T-helper 17 cell (primary cell): ENCODE measurements around the gene SNRPA. TPM values are rescaled to one million over a fixed set of nuclear protein-coding genes. Genes with fewer than 3 reads are reported as not detected.
A peak's percentile ranks its signal among the peaks of the same experiment; 100 is the strongest.
"Not testable (repeated sequence)": the region's sequence is repeated elsewhere in the genome, so short reads cannot be mapped to it uniquely, and the experiment has no call there.

Source experiments
- ATAC-seq: fragments of 150-1000 bp; cut with Tn5 transposase; 2 replicates; pipeline ENCODE4 v1.10.0; 2021; ENCODE audit warnings: mild to moderate bottlenecking, moderate library complexity
- DNase-seq, 3 donors: peaks; one replicate each; pipeline versions ENCODE4 v3.0.0 to v3.0.0-alpha.2; 2020 to 2021
- H3K9me3 ChIP-seq: one replicate; pipeline ENCODE4 v1.7.0; 2013; ENCODE audit warnings: low read length, mild to moderate bottlenecking; ENCODE audit not compliant: control insufficient read depth, poor library complexity, severe bottlenecking
- H3K27ac Mint-ChIP-seq: one replicate; pipeline ENCODE4 v1.8.0; 2022; ENCODE audit warnings: mild to moderate bottlenecking, moderate library complexity, mixed read lengths
- H3K27me3 Mint-ChIP-seq: one replicate; pipeline ENCODE4 v1.8.0; 2022; ENCODE audit warnings: mixed read lengths
- H3K36me3 Mint-ChIP-seq: one replicate; pipeline ENCODE4 v1.8.0; 2022; ENCODE audit warnings: low read depth, mixed read lengths
- H3K4me1 Mint-ChIP-seq: one replicate; pipeline ENCODE4 v1.8.0; 2022; ENCODE audit warnings: mild to moderate bottlenecking, mixed read lengths
- H3K4me3 Mint-ChIP-seq: one replicate; pipeline ENCODE4 v1.8.0; 2022; ENCODE audit warnings: mild to moderate bottlenecking, moderate library complexity, mixed read lengths
- total RNA-seq, 4 donors: library from RNA in 2 of 4; stranded (reverse) in 2 of 4; gene quantifications; one replicate each; pipeline ENCODE4 v1.2.3 and lab custom pipeline; 2022 to 2026

The SNRPA gene
- total RNA-seq, 2 donors from 2014 or later, result 67.3 to 81.8 TPM

- H3K36me3 Mint-ChIP-seq, result peaks cover 4% of the 10 kb centered on the region
- peak overlapping the region; percentile 98 for H3K27ac Mint-ChIP-seq
- H3K27me3 Mint-ChIP-seq, result no peaks in the 10 kb centered on the region
- H3K4me3 Mint-ChIP-seq, result peak overlapping the region; percentile 98
- DNase-seq (no peak), ATAC-seq (no peak)
- peaks cover 77% of the 10 kb centered on the region for H3K4me1 Mint-ChIP-seq
- H3K9me3 ChIP-seq, result no peaks in the 10 kb centered on the region
Observed at GRCh38 chr19:40807147-40808020, 56.4 kb downstream of the SNRPA start.

GRCh38 chr19:40808021-40808325, 57.0 kb downstream of the SNRPA start:
- no peak for DNase-seq
- peaks cover 4% of the 10 kb centered on the region for H3K36me3 Mint-ChIP-seq
- H3K27ac Mint-ChIP-seq, result peak overlapping the region; percentile 98
- no peak for ATAC-seq
- no peaks in the 10 kb centered on the region for H3K27me3 Mint-ChIP-seq
- H3K4me3 Mint-ChIP-seq, result peak overlapping the region; percentile 98
- peaks cover 77% of the 10 kb centered on the region for H3K4me1 Mint-ChIP-seq
- H3K9me3 ChIP-seq, result no peaks in the 10 kb centered on the region

GRCh38 chr19:40808497-40808896, 57.5 kb downstream of the SNRPA start:
- ATAC-seq, result no peak
- peak overlapping the region; percentile 19 for H3K27ac Mint-ChIP-seq
- H3K9me3 ChIP-seq, result no peaks in the 10 kb centered on the region
- no peaks in the 10 kb centered on the region for H3K27me3 Mint-ChIP-seq
- H3K36me3 Mint-ChIP-seq, result peaks cover 4% of the 10 kb centered on the region
- peak overlapping the region; percentile 49 for H3K4me3 Mint-ChIP-seq
- no peak for DNase-seq
- H3K4me1 Mint-ChIP-seq, result peaks cover 72% of the 10 kb centered on the region

GRCh38 chr19:40809358-40810086, 58.5 kb downstream of the SNRPA start:
- DNase-seq, result no peak
- Mint-ChIP-seq H3K27ac (peak overlapping the region; percentile 88), H3K4me3 (peak overlapping the region; percentile 52), H3K27me3 (no peaks in the 10 kb centered on the region), H3K4me1 (peaks cover 67% of the 10 kb centered on the region), H3K36me3 (peaks cover 4% of the 10 kb centered on the region)
- H3K9me3 ChIP-seq, result no peaks in the 10 kb centered on the region
- ATAC-seq, result no peak

- peak overlapping the region; percentile 88 for H3K27ac Mint-ChIP-seq
Observed at GRCh38 chr19:40810160-40810559, 59.2 kb downstream of the SNRPA start.

GRCh38 chr19:40810649-40811408, 59.8 kb downstream of the SNRPA start:
- DNase-seq (peak in 2 of 3 donors; percentile 40 to 44), ATAC-seq (peak; percentile 67)
- not testable (repeated sequence) for H3K9me3 ChIP-seq, H3K27me3 Mint-ChIP-seq, H3K36me3 Mint-ChIP-seq
- Mint-ChIP-seq H3K4me3 (peak overlapping the region; percentile 91), H3K27ac (peak overlapping the region; percentile 88), H3K4me1 (peaks cover 57% of the 10 kb centered on the region)

More at GRCh38 chr19:40810160-40810559, 59.2 kb downstream of the SNRPA start:
- ATAC-seq (no peak), DNase-seq (no peak)
- peaks cover 4% of the 10 kb centered on the region for H3K36me3 Mint-ChIP-seq
- peak overlapping the region; percentile 52 for H3K4me3 Mint-ChIP-seq
- H3K9me3 ChIP-seq, result no peaks in the 10 kb centered on the region
- H3K27me3 Mint-ChIP-seq, result no peaks in the 10 kb centered on the region
- peaks cover 64% of the 10 kb centered on the region for H3K4me1 Mint-ChIP-seq

- Mint-ChIP-seq H3K27me3 (no peaks in the 10 kb centered on the region), H3K4me1 (peaks cover 53% of the 10 kb centered on the region), H3K27ac (peak overlapping the region; percentile 88), H3K36me3 (peaks cover 4% of the 10 kb centered on the region), H3K4me3 (peak overlapping the region; percentile 91)
- ATAC-seq (peak; percentile 24), DNase-seq (no peak)
- no peaks in the 10 kb centered on the region for H3K9me3 ChIP-seq
Observed at GRCh38 chr19:40811478-40812341, 60.7 kb downstream of the SNRPA start.

GRCh38 chr19:40812571-40812970, 61.6 kb downstream of the SNRPA start:
- not testable (repeated sequence) for H3K9me3 ChIP-seq, H3K36me3 Mint-ChIP-seq, H3K27me3 Mint-ChIP-seq, ATAC-seq, DNase-seq
- H3K27ac Mint-ChIP-seq, result peak overlapping the region; percentile 88
- peak overlapping the region; percentile 91 for H3K4me3 Mint-ChIP-seq
- H3K4me1 Mint-ChIP-seq, result peaks cover 46% of the 10 kb centered on the region

- ATAC-seq (no peak), DNase-seq (no peak)
- H3K27me3 Mint-ChIP-seq, result no peaks in the 10 kb centered on the region
- H3K4me1 Mint-ChIP-seq, result peaks cover 47% of the 10 kb centered on the region
- peak overlapping the region; percentile 88 for H3K27ac Mint-ChIP-seq
- no peaks in the 10 kb centered on the region for H3K9me3 ChIP-seq
- H3K36me3 Mint-ChIP-seq, result no peaks in the 10 kb centered on the region
- H3K4me3 Mint-ChIP-seq, result no peak overlapping the region
Observed at GRCh38 chr19:40813182-40813581, 62.2 kb downstream of the SNRPA start.

Other genes with a start within 250 kb of the SNRPA start
- 100 to 1,000 TPM; 124 to 141 TPM for gene SHKBP1, start 174.3 kb upstream of the SNRPA start, total RNA-seq
- gene LTBP4, start 149.8 kb upstream of the SNRPA start, total RNA-seq, result 100 to 1,000 TPM; 198 to 230 TPM
- gene NUMBL, start 60.6 kb upstream of the SNRPA start, total RNA-seq, result 1 to 10 TPM; 5.7 to 7.5 TPM
- 10 to 100 TPM; 25.1 to 35.6 TPM for gene COQ8B, start 34.3 kb upstream of the SNRPA start, total RNA-seq
- 1 to 10 TPM; 6.5 to 8.3 TPM for gene ITPKC, start 34.1 kb upstream of the SNRPA start, total RNA-seq
- gene ACTMAP, start 726 bp upstream of the SNRPA start, total RNA-seq, result 1 to 10 TPM; 6.7 to 7.8 TPM
- not detected for gene MIA, start 24.3 kb downstream of the SNRPA start, total RNA-seq
- 10 to 100 TPM; 52.4 to 55.4 TPM for gene RAB4B, start 27.0 kb downstream of the SNRPA start, total RNA-seq
- gene EGLN2, start 48.0 kb downstream of the SNRPA start, total RNA-seq, result 100 to 1,000 TPM; 112 to 131 TPM
- gene CYP2A6, start 99.2 kb downstream of the SNRPA start, total RNA-seq, result not detected
- not detected for gene CYP2A7, start 131.0 kb downstream of the SNRPA start, total RNA-seq
- gene CYP2B6, start 240.1 kb downstream of the SNRPA start, total RNA-seq, result not detected